K562 (cell line): ENCODE measurements around the gene MYOM1. TPM values are rescaled to one million over a fixed set of nuclear protein-coding genes. Genes with fewer than 3 reads are reported as not detected.

ENCODE experiments used
- BHLHE40 ChIP-seq: IDR thresholded peaks from 2 replicates; pipeline ENCODE4 v1.6.1; 2011; ENCODE audit warnings: low read length, improper control_type of control experiment
- CUX1 ChIP-seq: fragments of 200-800 bp; sonication (Bioruptor generic); IDR thresholded peaks from 2 replicates; pipeline ENCODE4 v1.6.1; 2016; ENCODE audit warnings: missing genetic modification characterization, missing compliant biosample characterization
- SPI1 ChIP-seq: IDR thresholded peaks from 2 replicates; pipeline ENCODE4 v1.6.1; 2011; ENCODE audit warnings: low read depth, low read length, control low read depth, borderline replicate concordance
- polyA plus RNA-seq, 8 experiments: library from polyadenylated mRNA; depleted of rRNA in 4 of 8; stranded (reverse) in 5 of 8; unstranded in 3 of 8; fragments of >200 nt; fragmentation: Nextera tagmentation in 2 of 8; fragmentation: Illumina TruSeq in 1 of 8; extraction: Ambion mirVana in 2 of 8; extraction: Trizol in 1 of 8; gene quantifications; 2 replicates each; pipeline versions ENCODE4 v1.2.1 to v1.2.3, GENCODE V29; 2011 to 2014; ENCODE audit warnings: inconsistent platforms in 1 of 8, missing spikeins in 1 of 8
- total RNA-seq, 7 experiments: library from RNA; depleted of rRNA in 6 of 7; stranded (reverse); fragments of >200 nt in 6 of 7; fragmentation: Illumina TruSeq in 2 of 7; extraction: Trizol in 2 of 7; gene quantifications; 2 replicates each; pipeline versions ENCODE4 v1.2.1 to v1.2.3, GENCODE V29; 2011 to 2021; ENCODE audit warnings: low replicate concordance in 1 of 7

Gene MYOM1
- total and polyA plus RNA-seq, 9 of the 15 experiments (the other 6 are each of a cell fraction or from before 2014, with no cell fraction given): 0.01 to 0.62 (median 0.25) TPM

GRCh38 chr18:3179430-3180089 lies 40.2 kb downstream of the MYOM1 start (continued):
- TF ChIP-seq CUX1 (CRISPR knock-in tag): no peak
- 0 out of 2 replicates have a peak, but pooled peaks have one; percentile 27 for TF ChIP-seq BHLHE40
- TF ChIP-seq SPI1: no peak
